OCI-LY3 (cell line): ENCODE data around the gene RPL4.

Experiments used
- CTCF ChIP-seq: fragments of 200-600, 300-600 bp; sonication (generic); IDR thresholded peaks from 2 replicates; pipeline ENCODE4 v1.5.1; 2014; ENCODE audit warnings: antibody characterized with exemption, low read length, low read depth
- EZH2phosphoT487 ChIP-seq: fragments of 200-600 bp; shearing (Covaris generic); IDR thresholded peaks from 2 replicates; pipeline ENCODE4 v1.6.1; 2018; ENCODE audit warnings: antibody characterized with exemption, mixed run types, low read depth

- TF ChIP-seq CTCF, result no peak
- TF ChIP-seq EZH2phosphoT487, result no peak
These were observed 42.7 kb downstream of the RPL4 start for GRCh38 chr15:66461917-66462316.
